ENCODE measurements around the gene SLC26A8.
"Not testable (repeated sequence)": the region's sequence is repeated elsewhere in the genome, so short reads cannot be mapped to it uniquely, and the experiment has no call there.

The SLC26A8 gene

DNA sequence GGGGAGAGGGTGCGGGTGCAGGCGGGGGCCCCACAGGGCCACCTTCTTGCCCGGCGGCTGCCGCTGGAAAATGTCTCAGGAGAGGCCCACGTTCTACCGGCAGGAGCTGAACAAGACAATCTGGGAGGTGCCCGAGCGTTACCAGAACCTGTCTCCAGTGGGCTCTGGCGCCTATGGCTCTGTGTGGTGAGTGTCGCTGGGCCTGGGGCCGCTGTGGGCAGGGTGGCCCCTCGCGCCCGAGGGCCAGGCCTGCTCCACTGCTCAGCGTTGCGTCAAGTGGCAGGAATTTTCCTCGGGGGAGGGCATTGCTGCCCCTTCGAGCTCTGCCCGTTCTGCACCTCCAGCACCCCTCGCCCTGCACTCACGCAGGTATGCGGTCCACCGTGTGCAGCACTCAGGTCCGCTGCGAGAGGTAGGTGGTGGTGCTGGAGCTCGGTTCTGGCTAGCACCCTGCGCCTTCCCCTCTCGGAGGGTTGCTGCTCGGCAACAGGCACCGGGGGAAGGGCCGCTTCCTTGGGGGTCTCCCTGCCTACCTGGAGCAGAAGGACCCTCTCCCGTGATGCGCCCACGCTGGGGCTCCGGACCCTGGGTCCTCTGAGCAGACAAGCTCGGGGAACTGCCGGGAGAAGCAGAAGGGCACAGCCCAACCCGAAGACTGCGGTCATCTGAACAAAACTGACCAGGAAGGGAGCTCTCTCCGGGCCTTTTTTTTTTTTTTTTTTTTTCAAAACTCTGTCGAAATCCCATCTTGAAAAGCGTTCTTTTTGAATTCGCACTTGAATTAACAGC, 3.8 kb upstream of the SLC26A8 start:
- H3K9me3 ChIP-seq (ENCODE audit: control insufficient read depth, insufficient read depth, low read length), result no peaks in the 10 kb centered on the region
- H3K4me1 ChIP-seq (ENCODE audit: control insufficient read depth, insufficient read depth, low read length), result peaks cover 29% of the 10 kb centered on the region
- peak overlapping the region; percentile 88 for H3K9ac ChIP-seq (ENCODE audit: low read depth, low read length)
- H3K4me3 ChIP-seq (ENCODE audit: low read depth, low read length), result peak overlapping the region; percentile 93
- no peaks in the 10 kb centered on the region for H3K27me3 ChIP-seq (ENCODE audit: control insufficient read depth, insufficient read depth, low read length)
- H3K36me3 ChIP-seq (ENCODE audit: control insufficient read depth, insufficient read depth, low read length), result no peaks in the 10 kb centered on the region

DNA sequence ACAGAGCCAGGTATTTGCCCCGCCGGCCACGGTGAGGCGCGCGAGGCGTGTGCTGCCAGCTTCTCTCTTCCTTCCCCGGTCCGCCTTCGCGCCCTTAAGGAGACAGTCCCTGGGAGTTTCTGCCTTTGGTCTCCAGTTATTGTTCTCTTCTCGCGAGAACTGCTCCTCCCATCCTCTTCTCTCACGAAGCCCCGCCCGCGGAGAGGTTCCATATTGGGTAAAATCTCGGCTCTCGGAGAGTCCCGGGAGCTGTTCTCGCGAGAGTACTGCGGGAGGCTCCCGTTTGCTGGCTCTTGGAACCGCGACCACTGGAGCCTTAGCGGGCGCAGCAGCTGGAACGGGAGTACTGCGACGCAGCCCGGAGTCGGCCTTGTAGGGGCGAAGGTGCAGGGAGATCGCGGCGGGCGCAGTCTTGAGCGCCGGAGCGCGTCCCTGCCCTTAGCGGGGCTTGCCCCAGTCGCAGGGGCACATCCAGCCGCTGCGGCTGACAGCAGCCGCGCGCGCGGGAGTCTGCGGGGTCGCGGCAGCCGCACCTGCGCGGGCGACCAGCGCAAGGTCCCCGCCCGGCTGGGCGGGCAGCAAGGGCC, 3.2 kb upstream of the SLC26A8 start, which contains the start of gene MAPK14:
Gene MAPK14 (plus strand): TSS at position 308 of the 587 bp plus-strand sequence. CDS start 350 bp downstream, outside the sequence.
- peak within 1 kb of the TSS; percentile 88 for H3K9ac ChIP-seq (ENCODE audit: low read depth, low read length)
- H3K4me1 ChIP-seq (ENCODE audit: control insufficient read depth, insufficient read depth, low read length), result peaks cover 29% of the 10 kb centered on the region
- no peaks in the 10 kb centered on the region for H3K36me3 ChIP-seq (ENCODE audit: control insufficient read depth, insufficient read depth, low read length)
- no peaks in the 10 kb centered on the region for H3K9me3 ChIP-seq (ENCODE audit: control insufficient read depth, insufficient read depth, low read length)
- H3K4me3 ChIP-seq (ENCODE audit: low read depth, low read length), result peak within 1 kb of the TSS; percentile 93
- H3K27me3 ChIP-seq (ENCODE audit: control insufficient read depth, insufficient read depth, low read length), result no peaks in the 10 kb centered on the region

DNA sequence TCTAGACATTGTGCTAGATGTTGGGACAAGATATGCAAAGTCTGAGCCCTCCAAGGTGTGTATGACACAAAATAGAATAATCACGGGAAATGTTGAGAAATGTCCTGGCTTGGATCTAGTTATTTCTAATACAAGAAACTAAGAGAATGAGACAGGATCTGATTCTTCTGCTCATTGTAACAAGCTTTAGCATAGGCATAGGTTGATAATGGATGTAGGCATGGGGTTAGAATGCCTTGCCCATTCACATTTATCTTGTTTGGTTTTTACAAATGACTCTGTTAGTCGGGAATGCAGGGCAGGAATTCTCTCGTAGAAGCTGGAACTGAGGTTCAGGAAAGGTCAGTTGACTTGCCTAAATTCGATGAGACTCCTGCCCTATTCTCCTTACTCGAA, 1.5 kb upstream of the SLC26A8 start:
- H3K4me3 ChIP-seq (ENCODE audit: low read depth, low read length), result no peak overlapping the region
- no peaks in the 10 kb centered on the region for H3K27me3 ChIP-seq (ENCODE audit: control insufficient read depth, insufficient read depth, low read length)
- H3K9ac ChIP-seq (ENCODE audit: low read depth, low read length), result no peak overlapping the region
- H3K9me3 ChIP-seq (ENCODE audit: control insufficient read depth, insufficient read depth, low read length), result no peaks in the 10 kb centered on the region
- H3K36me3 ChIP-seq (ENCODE audit: control insufficient read depth, insufficient read depth, low read length), result no peaks in the 10 kb centered on the region
- peaks cover 29% of the 10 kb centered on the region for H3K4me1 ChIP-seq (ENCODE audit: control insufficient read depth, insufficient read depth, low read length)

DNA sequence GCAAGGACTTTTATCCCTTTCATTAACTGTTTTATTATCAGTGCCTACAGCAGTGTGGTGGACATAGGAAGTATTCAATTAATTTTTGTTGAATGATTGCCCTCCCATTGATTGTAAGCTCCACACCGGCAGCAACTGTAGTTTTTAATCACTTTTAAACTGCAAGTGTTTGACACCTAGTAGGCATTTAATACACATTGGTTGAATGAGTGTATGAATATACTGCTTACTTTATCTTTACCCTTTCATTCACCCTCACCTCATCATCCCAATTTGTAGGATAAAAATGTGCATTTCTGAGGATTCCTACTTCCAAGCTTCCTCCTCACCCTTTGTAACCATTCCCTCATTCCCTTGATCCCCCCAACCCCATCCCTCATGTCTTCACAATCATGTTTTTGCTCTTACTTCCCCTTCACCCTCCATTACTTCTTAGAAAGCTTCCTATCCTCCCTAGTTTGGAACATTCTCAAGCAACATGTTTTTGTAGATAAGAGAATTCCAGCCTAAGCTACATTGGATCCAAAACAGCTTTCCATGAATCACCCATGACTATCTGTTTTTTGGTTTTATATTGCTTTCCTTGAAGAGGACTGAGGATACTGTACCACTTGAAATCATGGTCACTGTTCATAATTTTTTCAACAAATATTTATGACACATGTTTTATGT, 955 bp upstream of the SLC26A8 start:
- H3K4me3 ChIP-seq (ENCODE audit: low read depth, low read length), result no peak overlapping the region
- H3K4me1 ChIP-seq (ENCODE audit: control insufficient read depth, insufficient read depth, low read length), result peaks cover 29% of the 10 kb centered on the region
- H3K9ac ChIP-seq (ENCODE audit: low read depth, low read length), result no peak overlapping the region
- no peaks in the 10 kb centered on the region for H3K36me3 ChIP-seq (ENCODE audit: control insufficient read depth, insufficient read depth, low read length)
- no peaks in the 10 kb centered on the region for H3K27me3 ChIP-seq (ENCODE audit: control insufficient read depth, insufficient read depth, low read length)
- H3K9me3 ChIP-seq (ENCODE audit: control insufficient read depth, insufficient read depth, low read length), result no peaks in the 10 kb centered on the region

DNA sequence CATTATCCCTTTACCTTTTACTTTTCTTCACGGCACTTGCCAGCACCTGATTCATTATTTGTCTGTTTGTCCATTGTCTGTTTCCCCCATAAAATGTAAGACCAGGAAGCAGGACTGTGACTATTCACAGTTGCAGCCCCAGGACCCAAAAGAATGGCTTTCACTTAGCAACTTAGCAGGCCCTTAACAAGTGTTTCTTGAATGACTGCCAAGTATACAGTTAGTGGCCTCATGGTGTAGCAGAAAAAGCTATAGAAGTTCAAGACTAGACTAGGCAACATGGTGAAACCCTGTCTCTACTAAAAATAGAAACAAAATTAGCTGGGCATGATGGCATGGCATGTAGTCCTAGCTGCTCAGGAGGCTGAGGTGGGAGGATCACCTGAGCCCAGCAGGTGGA, 4.3 kb downstream of the SLC26A8 start:
- Histone ChIP-seq H3K36me3 (ENCODE audit: control insufficient read depth, insufficient read depth, low read length) (no peaks in the 10 kb centered on the region), H3K9ac (ENCODE audit: low read depth, low read length) (no peak overlapping the region), H3K9me3 (ENCODE audit: control insufficient read depth, insufficient read depth, low read length) (no peaks in the 10 kb centered on the region)

DNA sequence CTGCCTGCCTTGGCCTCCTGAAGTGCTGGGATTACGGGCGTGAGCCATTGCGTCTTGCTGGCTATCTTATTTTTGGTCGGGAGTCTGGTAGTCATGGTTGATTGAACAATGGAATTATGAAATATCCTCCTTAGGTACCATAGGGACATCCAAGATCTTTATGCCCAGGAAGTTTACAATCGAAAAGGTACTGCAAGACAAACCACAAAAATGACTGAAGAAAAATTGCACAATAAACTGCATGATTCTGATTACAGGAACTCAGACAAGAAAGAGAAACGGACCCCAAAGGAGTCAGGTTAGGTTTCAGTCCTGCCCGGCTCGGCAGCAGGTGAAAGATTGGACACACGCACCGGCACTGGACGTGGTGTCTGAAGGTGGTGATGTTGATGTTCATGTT, 5.3 kb downstream of the SLC26A8 start:
- Histone ChIP-seq H3K4me1 (ENCODE audit: control insufficient read depth, insufficient read depth, low read length) (peaks cover 7% of the 10 kb centered on the region), H3K36me3 (ENCODE audit: control insufficient read depth, insufficient read depth, low read length) (no peaks in the 10 kb centered on the region), H3K9me3 (ENCODE audit: control insufficient read depth, insufficient read depth, low read length) (no peaks in the 10 kb centered on the region), H3K4me3 (ENCODE audit: low read depth, low read length) (no peak overlapping the region), H3K9ac (ENCODE audit: low read depth, low read length) (no peak overlapping the region), H3K27me3 (ENCODE audit: control insufficient read depth, insufficient read depth, low read length) (no peaks in the 10 kb centered on the region)

More for the DNA sequence above, 4.3 kb downstream of the SLC26A8 start:
- Histone ChIP-seq H3K27me3 (ENCODE audit: control insufficient read depth, insufficient read depth, low read length) (no peaks in the 10 kb centered on the region), H3K4me3 (ENCODE audit: low read depth, low read length) (no peak overlapping the region), H3K4me1 (ENCODE audit: control insufficient read depth, insufficient read depth, low read length) (peaks cover 14% of the 10 kb centered on the region)

DNA sequence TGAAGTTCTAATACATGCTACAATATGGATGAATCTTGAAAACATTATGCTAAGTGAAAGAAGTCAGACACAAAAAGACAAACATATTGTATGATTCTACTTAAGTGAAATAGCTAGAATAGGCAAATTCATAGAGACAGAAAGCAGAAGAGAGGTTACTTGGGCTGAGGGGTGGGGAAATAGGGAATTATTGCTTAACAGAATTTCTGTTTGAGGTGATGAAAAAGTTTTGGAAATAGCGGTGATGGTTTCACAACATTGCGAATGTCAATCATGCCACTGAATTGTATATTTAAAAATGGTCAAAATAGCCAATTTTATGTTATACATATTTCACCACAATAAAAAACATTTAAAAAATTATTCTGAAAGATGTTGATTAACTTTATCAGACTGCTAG, 6.1 kb downstream of the SLC26A8 start:
- H3K36me3 ChIP-seq (ENCODE audit: control insufficient read depth, insufficient read depth, low read length), result no peaks in the 10 kb centered on the region
- H3K4me3 ChIP-seq (ENCODE audit: low read depth, low read length), result no peak overlapping the region
- no peaks in the 10 kb centered on the region for H3K4me1 ChIP-seq (ENCODE audit: control insufficient read depth, insufficient read depth, low read length)
- H3K9me3 ChIP-seq (ENCODE audit: control insufficient read depth, insufficient read depth, low read length), result no peaks in the 10 kb centered on the region
- H3K9ac ChIP-seq (ENCODE audit: low read depth, low read length), result no peak overlapping the region
- H3K27me3 ChIP-seq (ENCODE audit: control insufficient read depth, insufficient read depth, low read length), result no peaks in the 10 kb centered on the region

DNA sequence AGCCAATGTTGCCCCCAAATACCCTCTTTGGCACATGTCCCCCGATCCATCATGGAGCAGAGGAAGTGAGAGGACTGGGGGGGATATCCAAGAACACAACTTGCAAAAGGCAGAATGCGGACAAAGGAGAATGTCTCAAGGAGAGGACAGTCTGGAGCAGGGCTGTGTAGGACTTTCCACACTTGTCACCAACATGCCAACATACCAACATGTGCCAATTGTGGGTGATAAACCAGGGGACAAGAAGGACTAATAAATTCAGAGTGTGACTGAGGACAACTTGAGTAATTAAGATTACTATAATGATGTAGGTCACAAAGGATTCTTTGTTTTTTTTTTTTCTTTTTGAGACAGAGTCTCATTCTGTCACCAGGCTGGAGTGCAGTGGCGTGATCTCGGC, 8.8 kb downstream of the SLC26A8 start:
- Histone ChIP-seq H3K4me1 (ENCODE audit: control insufficient read depth, insufficient read depth, low read length) (no peaks in the 10 kb centered on the region), H3K4me3 (ENCODE audit: low read depth, low read length) (no peak overlapping the region), H3K9ac (ENCODE audit: low read depth, low read length) (no peak overlapping the region), H3K9me3 (ENCODE audit: control insufficient read depth, insufficient read depth, low read length) (no peaks in the 10 kb centered on the region), H3K36me3 (ENCODE audit: control insufficient read depth, insufficient read depth, low read length) (no peaks in the 10 kb centered on the region), H3K27me3 (ENCODE audit: control insufficient read depth, insufficient read depth, low read length) (no peaks in the 10 kb centered on the region)

DNA sequence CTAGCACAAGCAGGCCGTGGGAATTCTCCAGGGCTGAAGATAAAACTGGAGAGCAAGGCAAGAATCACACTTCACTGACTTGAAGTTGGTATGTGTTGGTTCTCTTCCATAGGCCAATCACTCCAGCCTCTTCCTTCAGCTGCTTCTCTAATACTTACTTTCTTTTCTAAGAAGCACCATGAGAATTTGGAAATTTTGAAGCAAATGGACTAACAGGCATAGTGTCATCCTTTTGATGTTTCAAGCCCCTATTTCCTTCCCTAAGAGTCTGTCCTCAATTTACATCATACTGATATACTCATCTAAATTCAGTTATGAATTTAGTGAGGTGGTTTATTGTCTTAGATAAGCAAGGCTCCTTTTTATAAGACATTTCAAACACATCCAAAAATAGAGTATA, 24.0 kb downstream of the SLC26A8 start:
- no peaks in the 10 kb centered on the region for H3K4me1 ChIP-seq (ENCODE audit: control insufficient read depth, insufficient read depth, low read length)
- no peaks in the 10 kb centered on the region for H3K9me3 ChIP-seq (ENCODE audit: control insufficient read depth, insufficient read depth, low read length)
- H3K36me3 ChIP-seq (ENCODE audit: control insufficient read depth, insufficient read depth, low read length), result no peaks in the 10 kb centered on the region
- H3K4me3 ChIP-seq (ENCODE audit: low read depth, low read length), result no peak overlapping the region
- H3K27me3 ChIP-seq (ENCODE audit: control insufficient read depth, insufficient read depth, low read length), result no peaks in the 10 kb centered on the region
- no peak overlapping the region for H3K9ac ChIP-seq (ENCODE audit: low read depth, low read length)

DNA sequence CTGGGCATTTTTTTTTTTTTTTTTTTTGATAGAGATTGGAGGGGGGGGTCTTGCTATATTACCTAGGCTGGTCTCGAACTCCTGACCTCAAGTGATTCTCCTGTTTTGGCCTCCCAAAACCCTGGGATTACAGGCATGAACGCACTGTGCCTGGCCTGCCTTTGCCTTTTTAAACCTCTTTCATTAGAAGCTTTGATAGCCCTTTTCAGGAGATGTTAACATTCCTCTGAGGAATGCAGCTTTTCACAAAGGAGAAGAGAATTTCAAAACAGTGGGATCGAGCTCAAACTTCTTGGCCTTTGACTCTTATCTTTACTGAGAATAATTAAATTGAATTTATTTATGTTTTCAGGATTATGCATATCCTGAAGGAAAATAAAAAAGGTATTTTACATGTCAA, 31.3 kb downstream of the SLC26A8 start:
- H3K4me3 ChIP-seq (ENCODE audit: low read depth, low read length), result no peak overlapping the region
- no peaks in the 10 kb centered on the region for H3K9me3 ChIP-seq (ENCODE audit: control insufficient read depth, insufficient read depth, low read length)
- no peak overlapping the region for H3K9ac ChIP-seq (ENCODE audit: low read depth, low read length)
- no peaks in the 10 kb centered on the region for H3K36me3 ChIP-seq (ENCODE audit: control insufficient read depth, insufficient read depth, low read length)
- peaks cover 2% of the 10 kb centered on the region for H3K4me1 ChIP-seq (ENCODE audit: control insufficient read depth, insufficient read depth, low read length)
- no peaks in the 10 kb centered on the region for H3K27me3 ChIP-seq (ENCODE audit: control insufficient read depth, insufficient read depth, low read length)

DNA sequence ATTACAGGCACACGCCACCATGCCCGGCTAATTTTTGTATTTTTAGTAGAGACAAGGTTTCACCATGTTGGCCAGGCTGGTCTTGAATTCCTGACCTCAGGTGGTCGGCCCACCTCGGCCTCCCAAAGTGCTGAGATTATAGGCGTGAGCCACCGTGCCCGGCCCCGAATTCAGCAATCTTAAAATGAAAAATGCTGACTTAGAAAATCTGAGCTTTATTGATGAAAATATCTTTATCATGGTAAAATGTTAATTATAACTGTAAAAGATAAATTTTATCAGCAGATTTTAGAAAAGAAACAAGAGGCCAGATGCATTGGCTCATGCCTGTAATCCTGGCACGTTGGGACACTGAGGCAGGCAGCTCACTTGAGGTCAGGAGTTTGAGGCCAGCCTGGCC, 36.4 kb downstream of the SLC26A8 start:
- H3K36me3 ChIP-seq (ENCODE audit: control insufficient read depth, insufficient read depth, low read length); H3K4me1 ChIP-seq (ENCODE audit: control insufficient read depth, insufficient read depth, low read length); H3K9ac ChIP-seq (ENCODE audit: low read depth, low read length); H3K27me3 ChIP-seq (ENCODE audit: control insufficient read depth, insufficient read depth, low read length); H3K9me3 ChIP-seq (ENCODE audit: control insufficient read depth, insufficient read depth, low read length); H3K4me3 ChIP-seq (ENCODE audit: low read depth, low read length): not testable (repeated sequence)

DNA sequence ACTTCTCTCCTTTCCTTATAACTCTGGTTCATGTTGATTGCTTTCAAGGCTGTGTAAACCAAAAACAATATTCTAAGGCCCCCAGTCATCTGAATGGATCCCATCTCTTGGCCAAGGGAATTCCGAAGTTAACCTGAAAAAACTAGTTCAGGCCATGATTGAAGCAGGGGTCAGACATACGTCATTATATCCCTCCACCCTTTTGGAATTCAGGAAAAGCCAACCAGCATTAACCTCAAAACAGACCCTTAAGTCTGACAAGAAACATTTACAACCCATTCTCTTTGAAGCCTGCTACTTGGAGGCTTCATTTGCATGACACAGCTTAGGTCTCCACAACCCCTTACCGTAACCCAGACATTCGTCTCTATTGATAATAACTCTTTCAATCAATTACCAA, 39.7 kb downstream of the SLC26A8 start:
- H3K4me1 ChIP-seq (ENCODE audit: control insufficient read depth, insufficient read depth, low read length), result peaks cover 6% of the 10 kb centered on the region
- no peaks in the 10 kb centered on the region for H3K36me3 ChIP-seq (ENCODE audit: control insufficient read depth, insufficient read depth, low read length)
- no peaks in the 10 kb centered on the region for H3K9me3 ChIP-seq (ENCODE audit: control insufficient read depth, insufficient read depth, low read length)
- H3K9ac ChIP-seq (ENCODE audit: low read depth, low read length), result no peak overlapping the region
- H3K4me3 ChIP-seq (ENCODE audit: low read depth, low read length), result no peak overlapping the region
- H3K27me3 ChIP-seq (ENCODE audit: control insufficient read depth, insufficient read depth, low read length), result no peaks in the 10 kb centered on the region
